ENCODE results near the gene PAX5.

The PAX5 gene

GRCh38 chr9:36996706-36997086 is 37.4 kb downstream of the PAX5 start:
- TF ChIP-seq CREB1 (IDR thresholded peaks at IDR 0.05; ENCODE audit: low read depth) (no peak), FOXM1 (IDR thresholded peaks at IDR 0.05; ENCODE audit: borderline replicate concordance, low read depth) (no peak), NFIC (IDR thresholded peaks at IDR 0.05) (no peak), ZBTB7A (IDR thresholded peaks at IDR 0.05; ENCODE audit: low read depth) (no peak), TAF1 (IDR thresholded peaks at IDR 0.05; ENCODE audit: low read depth) (no peak), MAX (IDR thresholded peaks at IDR 0.05) (no peak), EGR1 (IDR thresholded peaks at IDR 0.05) (no peak)

GRCh38 chr9:36995927-36996705 is 38.0 kb downstream of the PAX5 start:
- peak; percentile 88 for TF ChIP-seq RAD21 (IDR thresholded peaks at IDR 0.05; ENCODE audit: low read depth)
- TF ChIP-seq TCF12 (IDR thresholded peaks at IDR 0.05; ENCODE audit: low read depth): no peak

- TF ChIP-seq RAD21 (IDR thresholded peaks at IDR 0.05; ENCODE audit: low read depth) (no peak), TAF1 (IDR thresholded peaks at IDR 0.05; ENCODE audit: low read depth) (no peak), NFIC (IDR thresholded peaks at IDR 0.05) (no peak), TEAD4 (IDR thresholded peaks at IDR 0.05) (no peak), ZBTB7A (IDR thresholded peaks at IDR 0.05; ENCODE audit: low read depth) (no peak), EP300 (IDR thresholded peaks at IDR 0.05; ENCODE audit: borderline replicate concordance) (no peak), YY1 (IDR thresholded peaks at IDR 0.05; ENCODE audit: low read depth) (no peak), MAX (IDR thresholded peaks at IDR 0.05) (no peak), USF1 (IDR thresholded peaks at IDR 0.05) (no peak), REST (IDR thresholded peaks at IDR 0.05; ENCODE audit: low read depth) (no peak), EGR1 (IDR thresholded peaks at IDR 0.05) (no peak)
These were observed 39.9 kb downstream of the PAX5 start for GRCh38 chr9:36993933-36994764.

- TF ChIP-seq MAX (IDR thresholded peaks at IDR 0.05) (no peak), EP300 (IDR thresholded peaks at IDR 0.05; ENCODE audit: borderline replicate concordance) (no peak), TAF1 (IDR thresholded peaks at IDR 0.05; ENCODE audit: low read depth) (no peak), CEBPB (IDR thresholded peaks at IDR 0.05) (no peak)
These were observed 41.4 kb downstream of the PAX5 start for GRCh38 chr9:36992501-36993316.

- TF ChIP-seq RAD21 (IDR thresholded peaks at IDR 0.05; ENCODE audit: low read depth): peak; percentile 71
- TF ChIP-seq FOXM1 (IDR thresholded peaks at IDR 0.05; ENCODE audit: borderline replicate concordance, low read depth): no peak
These were observed 42.4 kb downstream of the PAX5 start for GRCh38 chr9:36991516-36992134.

- no peak for TF ChIP-seq MAX (IDR thresholded peaks at IDR 0.05)
These were observed 45.2 kb downstream of the PAX5 start for GRCh38 chr9:36988848-36989247.

GRCh38 chr9:36987891-36988290 is 46.2 kb downstream of the PAX5 start:
- no peak for TF ChIP-seq CEBPB (IDR thresholded peaks at IDR 0.05)
- TF ChIP-seq YY1 (IDR thresholded peaks at IDR 0.05; ENCODE audit: low read depth): no peak
- TF ChIP-seq CREB1 (IDR thresholded peaks at IDR 0.05; ENCODE audit: low read depth): no peak
- no peak for TF ChIP-seq MAX (IDR thresholded peaks at IDR 0.05)
- TF ChIP-seq EGR1 (IDR thresholded peaks at IDR 0.05): no peak
- no peak for TF ChIP-seq NFIC (IDR thresholded peaks at IDR 0.05)
- TF ChIP-seq TAF1 (IDR thresholded peaks at IDR 0.05; ENCODE audit: low read depth): no peak
- no peak for TF ChIP-seq ZBTB7A (IDR thresholded peaks at IDR 0.05; ENCODE audit: low read depth)
- no peak for TF ChIP-seq RAD21 (IDR thresholded peaks at IDR 0.05; ENCODE audit: low read depth)
- no peak for TF ChIP-seq USF1 (IDR thresholded peaks at IDR 0.05)
- TF ChIP-seq EP300 (IDR thresholded peaks at IDR 0.05; ENCODE audit: borderline replicate concordance): no peak
